ENCODE results near the gene BEST4. TPM values are rescaled to one million over a fixed set of nuclear protein-coding genes. Genes with fewer than 3 reads are reported as not detected.

Gene BEST4
- total RNA-seq, 1 experiment from 2014 or later, result 0.35 TPM

- H3K4me3 Mint-ChIP-seq (ENCODE audit: unreplicated experiment), result no peak overlapping the region
- intact Hi-C loops (cut with micrococcal nuclease), result no loop called here
Observed at GRCh38 chr1:44821240-44821715, 33.3 kb upstream of the BEST4 start.

GRCh38 chr1:44820328-44821239, 32.6 kb upstream of the BEST4 start:
- no TSS peak for BruUV-seq (replicated peaks)
- intact Hi-C loops (cut with micrococcal nuclease), result no loop called here
- CTCF ChIA-PET, result interaction anchor here (0.6 to 2.5 kb wide), 5 partner anchors 15 to 192 kb away, joined by 3 to 13 read pairs (median 5); partner anchors contain the start of gene PLK3
- Mint-ChIP-seq H3K27ac (ENCODE audit: low read depth, unreplicated experiment) (peak overlapping the region; percentile 99), H3K36me3 (ENCODE audit: insufficient read depth, unreplicated experiment) (peaks cover 30% of the 10 kb centered on the region), H3K9me3 (ENCODE audit: unreplicated experiment) (no peaks in the 10 kb centered on the region), H3K27me3 (ENCODE audit: insufficient read depth, unreplicated experiment) (no peaks in the 10 kb centered on the region), H3K4me3 (ENCODE audit: unreplicated experiment) (peak overlapping the region; percentile 74), H3K4me1 (ENCODE audit: insufficient read depth, unreplicated experiment) (peaks cover 29% of the 10 kb centered on the region)
- TF ChIP-seq CTCF (IDR thresholded peaks at IDR 0.05; ENCODE audit: unreplicated experiment), result no peak
- POLR2A ChIA-PET, result interaction anchor here (0.6 to 7.0 kb wide), 10 partner anchors 12 to 698 kb away, joined by 3 to 79 read pairs (median 4); partner anchors contain the start of genes BTBD19, DYNLT4, EIF2B3 and HECTD3
- no peak for DNase-seq (ENCODE audit: unreplicated experiment)

More at GRCh38 chr1:44821240-44821715, 33.3 kb upstream of the BEST4 start:
- no peak for DNase-seq (ENCODE audit: unreplicated experiment)
- Mint-ChIP-seq H3K4me1 (ENCODE audit: insufficient read depth, unreplicated experiment) (peaks cover 28% of the 10 kb centered on the region), H3K36me3 (ENCODE audit: insufficient read depth, unreplicated experiment) (peaks cover 27% of the 10 kb centered on the region), H3K27ac (ENCODE audit: low read depth, unreplicated experiment) (peak overlapping the region; percentile 99), H3K27me3 (ENCODE audit: insufficient read depth, unreplicated experiment) (no peaks in the 10 kb centered on the region), H3K9me3 (ENCODE audit: unreplicated experiment) (no peaks in the 10 kb centered on the region)
- no peak for TF ChIP-seq CTCF (IDR thresholded peaks at IDR 0.05; ENCODE audit: unreplicated experiment)
- ChIA-PET CTCF (interaction anchor here (0.7 to 2.5 kb wide), 6 partner anchors 14 to 528 kb away, joined by 3 to 13 read pairs (median 4); partner anchors contain the start of gene PLK3), POLR2A (interaction anchor here (0.7 to 7.0 kb wide), 7 partner anchors 13 to 696 kb away, joined by 3 to 79 read pairs (median 4); partner anchors contain the start of genes BTBD19, DYNLT4, HECTD3 and MUTYH)
- no TSS peak for BruUV-seq (replicated peaks)

- Mint-ChIP-seq H3K4me3 (ENCODE audit: unreplicated experiment) (peak overlapping the region; percentile 74), H3K9me3 (ENCODE audit: unreplicated experiment) (no peaks in the 10 kb centered on the region), H3K4me1 (ENCODE audit: insufficient read depth, unreplicated experiment) (peaks cover 37% of the 10 kb centered on the region), H3K27ac (ENCODE audit: low read depth, unreplicated experiment) (peak overlapping the region; percentile 99), H3K27me3 (ENCODE audit: insufficient read depth, unreplicated experiment) (no peaks in the 10 kb centered on the region), H3K36me3 (ENCODE audit: insufficient read depth, unreplicated experiment) (peaks cover 38% of the 10 kb centered on the region)
- TF ChIP-seq CTCF (IDR thresholded peaks at IDR 0.05; ENCODE audit: unreplicated experiment), result no peak
- ChIA-PET CTCF (interaction anchor here (0.6 to 1.8 kb wide), 15 partner anchors 11 to 725 kb away, joined by 3 to 14 read pairs (median 4); partner anchors contain the start of genes PLK3 and RNU5D-1), POLR2A (interaction anchor here (0.6 to 7.0 kb wide), 19 partner anchors 9 to 699 kb away, joined by 3 to 79 read pairs (median 5); partner anchors contain the start of genes BTBD19, DYNLT4, EIF2B3 and HECTD3)
- peak; percentile 94 for DNase-seq (ENCODE audit: unreplicated experiment)
- BruUV-seq (replicated peaks), result TSS peak; percentile 98
- intact Hi-C loops (cut with micrococcal nuclease), result loop anchor here (1.0 to 2.0 kb wide), 4 partner anchors 12 to 88 kb away; partner anchors contain the start of genes DYNLT4 and RNU5D-1
Observed at GRCh38 chr1:44819608-44820327, 31.8 kb upstream of the BEST4 start.
